ENCODE results near the gene HSDL2.

GRCh38 chr9:112334432-112334841 lies 45.5 kb upstream of the HSDL2 start:
- TF ChIP-seq CTCF (IDR thresholded peaks at IDR 0.05) (no peak), SIN3A (IDR thresholded peaks at IDR 0.05; ENCODE audit: borderline replicate concordance, insufficient read depth, low read depth, low read length) (no peak), REST (IDR thresholded peaks at IDR 0.05; ENCODE audit: insufficient read depth in 1 of 2, low read depth in 2 of 2, low read length in 1 of 2) (no peak)
